Measurements from ENCODE around the gene GNG3. TPM values are rescaled to one million over a fixed set of nuclear protein-coding genes. Genes with fewer than 3 reads are reported as not detected.
A peak's percentile ranks its signal among the peaks of the same experiment; 100 is the strongest.
"Not testable (repeated sequence)": the region's sequence is repeated elsewhere in the genome, so short reads cannot be mapped to it uniquely, and the experiment has no call there.

GNG3 gene
- total and polyA plus RNA-seq, 2 experiments from 2014 or later, result 2.1 to 7.2 TPM

GRCh38 chr11:62673196-62673525 is 34.3 kb upstream of the GNG3 start (continued):
- TF ChIP-seq REST (IDR thresholded peaks at IDR 0.05; ENCODE audit: unreplicated experiment), result no peak
- TF ChIP-seq, protein P1, sequence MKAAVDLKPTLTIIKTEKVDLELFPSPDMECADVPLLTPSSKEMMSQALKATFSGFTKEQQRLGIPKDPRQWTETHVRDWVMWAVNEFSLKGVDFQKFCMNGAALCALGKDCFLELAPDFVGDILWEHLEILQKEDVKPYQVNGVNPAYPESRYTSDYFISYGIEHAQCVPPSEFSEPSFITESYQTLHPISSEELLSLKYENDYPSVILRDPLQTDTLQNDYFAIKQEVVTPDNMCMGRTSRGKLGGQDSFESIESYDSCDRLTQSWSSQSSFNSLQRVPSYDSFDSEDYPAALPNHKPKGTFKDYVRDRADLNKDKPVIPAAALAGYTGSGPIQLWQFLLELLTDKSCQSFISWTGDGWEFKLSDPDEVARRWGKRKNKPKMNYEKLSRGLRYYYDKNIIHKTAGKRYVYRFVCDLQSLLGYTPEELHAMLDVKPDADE (IDR thresholded peaks at IDR 0.05), result no peak
- TF ChIP-seq POLR2AphosphoS5 (IDR thresholded peaks at IDR 0.05; ENCODE audit: low read depth), result no peak

DNA sequence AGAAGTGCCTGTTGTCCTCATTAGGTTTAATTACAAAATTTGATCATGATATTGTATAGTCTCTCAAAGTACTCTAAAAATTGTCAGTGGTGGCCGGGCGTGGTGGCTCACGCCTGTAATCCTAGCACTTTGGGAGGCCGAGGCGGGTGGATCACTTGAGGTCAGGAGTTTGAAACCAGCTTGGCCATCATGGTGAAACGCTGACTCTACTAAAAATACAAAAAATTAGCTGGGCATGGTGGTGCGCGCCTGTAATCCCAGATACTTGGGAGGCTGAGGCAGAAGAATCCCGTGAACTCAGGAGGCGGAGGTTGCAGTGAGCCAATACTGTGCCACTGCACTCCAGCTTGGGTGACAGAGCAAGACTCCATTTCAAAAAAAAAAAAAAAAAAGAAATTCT is 32.1 kb upstream of the GNG3 start:
- ATAC-seq; H4K20me1 ChIP-seq (replicated peaks; ENCODE audit: insufficient read depth); H3K4me3 Mint-ChIP-seq; H3K9me2 ChIP-seq (ENCODE audit: insufficient read depth); DNase-seq (ENCODE audit: low spot score); H2AFZ ChIP-seq; H3K36me3 ChIP-seq (ENCODE audit: insufficient read depth); H3K27ac ChIP-seq (ENCODE audit: low read depth); H3K4me3 ChIP-seq; H3K27me3 ChIP-seq (ENCODE audit: insufficient read depth); H3K4me2 ChIP-seq; H3K9me3 Mint-ChIP-seq; H3K27ac Mint-ChIP-seq: not testable (repeated sequence)
- Histone ChIP-seq H3F3A (replicated peaks; ENCODE audit: low read depth) (peaks cover 34% of the 10 kb centered on the region), H3K79me2 (replicated peaks; ENCODE audit: insufficient read depth) (peaks cover 31% of the 10 kb centered on the region), H3K4me1 (ENCODE audit: insufficient read depth) (peaks cover 20% of the 10 kb centered on the region)
- peaks cover 49% of the 10 kb centered on the region for H3K36me3 Mint-ChIP-seq (ENCODE audit: low read depth)
- H3K27me3 Mint-ChIP-seq (ENCODE audit: insufficient read depth, low read depth, poor library complexity), result peaks cover 20% of the 10 kb centered on the region
- H3K4me1 Mint-ChIP-seq, result peaks cover 14% of the 10 kb centered on the region

- H3K27ac Mint-ChIP-seq, result peak overlapping the region; percentile 54; the same call in 1 of the 2 replicates
- Histone ChIP-seq H2AFZ (no peak overlapping the region), H3K36me3 (ENCODE audit: insufficient read depth) (no peaks in the 10 kb centered on the region), H3K4me2 (peak overlapping the region; percentile 98; the same call in 1 of the 2 replicates), H3K9me2 (ENCODE audit: insufficient read depth) (no peaks in the 10 kb centered on the region), H3K79me2 (replicated peaks; ENCODE audit: insufficient read depth) (peaks cover 31% of the 10 kb centered on the region), H4K20me1 (replicated peaks; ENCODE audit: insufficient read depth) (no peaks in the 10 kb centered on the region; the same call in 1 of the 2 replicates), H3F3A (replicated peaks; ENCODE audit: low read depth) (peaks cover 34% of the 10 kb centered on the region), H3K4me1 (ENCODE audit: insufficient read depth) (peaks cover 20% of the 10 kb centered on the region), H3K27ac (ENCODE audit: low read depth) (no peak overlapping the region), H3K4me3 (no peak overlapping the region), H3K27me3 (ENCODE audit: insufficient read depth) (no peaks in the 10 kb centered on the region)
- peak overlapping the region; percentile 80 for H3K4me3 Mint-ChIP-seq
- H3K4me1 Mint-ChIP-seq, result peaks cover 20% of the 10 kb centered on the region
- peaks cover 13% of the 10 kb centered on the region for H3K27me3 Mint-ChIP-seq (ENCODE audit: insufficient read depth, low read depth, poor library complexity)
- ATAC-seq, result no peak
- DNase-seq (ENCODE audit: low spot score), result no peak
- TF ChIP-seq STAT1 (IDR thresholded peaks at IDR 0.05; ENCODE audit: unreplicated experiment) (no peak), CTCF (conservative IDR thresholded peaks at IDR 0.05; ENCODE audit: low read depth in 2 of 2) (peak; percentile 12 to 31; a peak in 2 of 4 replicates), ZNF114 (CRISPR knock-in tag; IDR thresholded peaks at IDR 0.05) (no peak), CREB1 (CRISPR knock-in tag; IDR thresholded peaks at IDR 0.05; ENCODE audit: low read depth) (no peak)
- H3K36me3 Mint-ChIP-seq (ENCODE audit: low read depth), result peaks cover 49% of the 10 kb centered on the region
- no peaks in the 10 kb centered on the region; the same call in 2 of the 3 replicates for H3K9me3 Mint-ChIP-seq
These were observed 30.8 kb upstream of the GNG3 start for GRCh38 chr11:62676698-62677097.

Measured in GM23338 (cell line).